Measurements from ENCODE around the gene PPP1R36.
"Not testable (repeated sequence)": the region's sequence is repeated elsewhere in the genome, so short reads cannot be mapped to it uniquely, and the experiment has no call there.

PPP1R36 gene

GRCh38 chr14:64520699-64521098, 29.1 kb upstream of the PPP1R36 start:
- DNase-seq (ENCODE audit: low spot score) = no peak

GRCh38 chr14:64522591-64523355, 27.0 kb upstream of the PPP1R36 start:
- no peak for DNase-seq (ENCODE audit: low spot score)

GRCh38 chr14:64525354-64525753, 24.4 kb upstream of the PPP1R36 start:
- no peak for DNase-seq (ENCODE audit: low spot score)

- DNase-seq (ENCODE audit: low spot score) = no peak
These were observed 18.2 kb upstream of the PPP1R36 start for GRCh38 chr14:64531567-64531966.

- DNase-seq (ENCODE audit: low spot score) = no peak
These were observed 13.1 kb upstream of the PPP1R36 start for GRCh38 chr14:64536488-64537245.

GRCh38 chr14:64540208-64541202, 9.3 kb upstream of the PPP1R36 start, which contains the start of gene HSPA2:
TSS of gene HSPA2 (plus strand) at chr14:64540741. CDS start at chr14:64540850, 109 bp downstream.
- DNase-seq (ENCODE audit: low spot score) = peak; percentile 97

- DNase-seq (ENCODE audit: low spot score) = no peak
These were observed 8.3 kb upstream of the PPP1R36 start for GRCh38 chr14:64541261-64541971.

GRCh38 chr14:64541972-64542835, 7.6 kb upstream of the PPP1R36 start:
- no peak for DNase-seq (ENCODE audit: low spot score)

- DNase-seq (ENCODE audit: low spot score) = no peak
These were observed 6.9 kb upstream of the PPP1R36 start for GRCh38 chr14:64542836-64543201.

- no peak for DNase-seq (ENCODE audit: low spot score)
These were observed 5.0 kb upstream of the PPP1R36 start for GRCh38 chr14:64544607-64545312.

- no peak for DNase-seq (ENCODE audit: low spot score)
These were observed 745 bp upstream of the PPP1R36 start for GRCh38 chr14:64549016-64549415.

- DNase-seq (ENCODE audit: low spot score) = no peak
These were observed 1.0 kb downstream of the PPP1R36 start for GRCh38 chr14:64550621-64551333.

GRCh38 chr14:64554556-64554955, 4.8 kb downstream of the PPP1R36 start:
- no peak for DNase-seq (ENCODE audit: low spot score)

GRCh38 chr14:64556526-64556925, 6.8 kb downstream of the PPP1R36 start:
- no peak for DNase-seq (ENCODE audit: low spot score)

- not testable (repeated sequence) for DNase-seq (ENCODE audit: low spot score)
These were observed 8.5 kb downstream of the PPP1R36 start for GRCh38 chr14:64558216-64558615.

- DNase-seq (ENCODE audit: low spot score) = no peak
These were observed 11.9 kb downstream of the PPP1R36 start for GRCh38 chr14:64561631-64562030.

GRCh38 chr14:64562436-64562835, 12.7 kb downstream of the PPP1R36 start:
- DNase-seq (ENCODE audit: low spot score) = no peak

GRCh38 chr14:64563696-64564095, 13.9 kb downstream of the PPP1R36 start:
- DNase-seq (ENCODE audit: low spot score) = no peak

- no peak for DNase-seq (ENCODE audit: low spot score)
These were observed 16.9 kb downstream of the PPP1R36 start for GRCh38 chr14:64566651-64567122.
